Left colon (tissue), 2 donors: ENCODE measurements around the gene PSORS1C1. TPM values are rescaled to one million over a fixed set of nuclear protein-coding genes. Genes with fewer than 3 reads are reported as not detected.
A peak's percentile ranks its signal among the peaks of the same experiment; 100 is the strongest.

ENCODE experiments used
- ATAC-seq: fragments of 200-7000 bp; cut with Tn5 transposase; one replicate; pipeline ENCODE4 v1.9.1; 2020; ENCODE audit warnings: mild to moderate bottlenecking, moderate library complexity
- DNase-seq, 2 donors: peaks; one replicate each; pipeline ENCODE4 v3.0.0-alpha.2; 2020
- intact Hi-C, 2 donors: fragments of 100-400 bp; cut with DNase I in 1 of 2; cut with micrococcal nuclease in 1 of 2; formaldehyde crosslinking; loops; one replicate each; pipeline versions ENCODE4 v1.11.2 to v1.14.0; 2022; cut with DNase I, micrococcal nuclease
- total RNA-seq, 2 donors: library from RNA; stranded (reverse); fragmentation: NEBNext Ultra II Directional; extraction: Animal tissue kit (Norgen Biotek cat#: 25700); gene quantifications; one replicate each; pipeline ENCODE4 v1.2.1, GENCODE V29; 2021
- donor health status: DM: no; HTN: no; CAD: no.
- donor health status: DM: yes; HTN: yes; CAD: no.

The PSORS1C1 gene
- total RNA-seq, 2 donors from 2014 or later = 4.9 to 6.7 TPM

DNA sequence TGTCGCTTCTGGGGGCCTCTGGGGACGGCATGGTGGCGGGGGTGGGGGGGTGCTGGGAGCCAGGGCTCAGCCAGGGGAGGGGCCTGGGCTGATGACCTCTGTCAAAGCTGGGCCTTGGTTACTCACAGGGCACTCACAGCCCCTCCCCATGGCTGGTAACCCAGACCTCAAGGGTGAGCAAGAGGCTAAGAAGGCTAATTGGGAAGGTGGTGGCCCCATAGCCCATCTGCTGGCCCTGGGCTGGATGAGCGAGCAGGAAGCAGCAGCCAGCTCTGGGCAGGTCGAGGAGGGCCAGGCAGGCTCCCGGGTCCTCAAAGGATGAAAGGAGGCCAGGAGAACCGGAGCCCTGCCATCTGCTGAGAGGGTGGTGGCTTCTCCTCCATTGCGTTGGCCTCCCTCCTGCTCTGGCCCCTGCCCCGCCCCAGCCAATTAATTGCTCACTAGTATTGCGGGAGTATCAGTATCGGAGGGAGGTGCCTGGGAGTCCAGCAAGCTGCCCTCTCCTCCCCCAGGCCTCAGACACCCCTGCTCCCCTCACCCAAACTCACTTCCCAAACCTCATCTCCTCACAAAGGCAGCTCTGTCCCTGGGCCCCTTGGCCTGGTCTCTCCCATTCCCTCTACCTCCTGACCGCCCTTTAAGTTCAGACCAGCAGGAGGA, 6.7 kb downstream of the PSORS1C1 start:
- no peak for ATAC-seq
- no peak for DNase-seq
- intact Hi-C loops = no loop called here

DNA sequence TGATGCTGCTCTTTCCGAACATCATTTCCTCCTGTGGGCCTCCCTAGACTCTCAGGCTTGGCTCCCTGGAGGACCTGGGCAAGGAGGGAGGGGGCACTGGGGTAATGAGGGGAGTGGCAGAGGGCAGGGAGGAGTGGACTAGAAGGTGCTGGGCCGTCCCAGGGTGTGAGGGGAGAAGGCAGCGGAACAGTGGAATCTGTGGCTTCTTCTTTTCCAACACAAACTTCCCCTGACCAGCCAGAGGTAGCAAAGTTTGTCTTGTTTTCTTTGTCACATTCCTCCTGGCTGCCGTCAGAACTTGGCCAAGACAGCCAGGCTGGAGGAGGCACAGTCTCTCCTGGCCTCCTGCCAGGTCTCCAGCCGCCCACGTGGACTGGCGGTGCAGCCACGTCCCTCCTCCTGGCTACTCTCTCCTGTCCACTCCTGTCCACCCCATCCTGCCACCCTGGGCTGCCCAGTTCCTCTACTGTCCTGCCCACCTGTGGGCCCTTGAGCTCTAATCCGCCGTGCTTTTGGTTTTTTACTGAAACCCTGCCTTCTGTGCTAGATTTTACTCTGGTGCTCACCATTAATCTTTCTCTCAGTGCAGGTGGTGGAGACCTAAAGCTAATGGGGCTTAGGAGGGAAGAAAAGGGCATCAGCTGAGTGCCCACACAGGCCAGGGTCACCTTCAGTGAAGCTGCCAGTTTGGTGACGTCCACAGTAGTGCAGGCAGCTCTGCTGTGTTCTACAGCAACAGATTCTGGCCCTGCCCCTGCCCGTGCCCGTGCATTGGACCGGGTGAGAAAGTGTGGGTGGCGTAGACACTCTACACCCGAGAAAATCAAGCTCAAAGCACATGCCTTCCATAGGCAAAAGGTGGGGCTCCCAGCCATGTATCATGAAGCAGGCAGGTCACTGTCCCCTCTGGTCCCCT, 8.4 kb downstream of the PSORS1C1 start:
- DNase-seq (peak; percentile 69), ATAC-seq (peak; percentile 61)
- intact Hi-C loops = no loop called here

DNA sequence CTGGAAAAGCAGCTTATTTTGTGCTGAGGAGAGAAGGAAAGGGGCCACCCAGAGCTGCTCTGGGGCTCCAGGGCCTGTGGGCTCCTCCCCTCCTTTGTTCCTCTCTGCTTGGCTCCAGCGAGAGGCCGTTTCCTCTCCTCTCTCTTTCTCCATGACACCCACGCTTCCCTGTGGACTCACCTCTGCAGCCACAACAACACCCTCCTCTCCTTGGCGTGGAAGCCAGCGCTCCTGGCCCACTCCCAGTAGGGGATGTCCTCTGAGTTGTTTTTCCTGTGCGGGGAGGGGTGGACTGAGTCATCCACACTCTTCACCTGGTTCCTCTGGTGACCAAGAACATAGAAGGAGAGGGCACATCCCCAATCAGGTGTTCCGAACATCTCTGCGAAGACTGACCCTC, 10.6 kb downstream of the PSORS1C1 start:
- no peak for ATAC-seq
- DNase-seq = no peak
- intact Hi-C loops = no loop called here

DNA sequence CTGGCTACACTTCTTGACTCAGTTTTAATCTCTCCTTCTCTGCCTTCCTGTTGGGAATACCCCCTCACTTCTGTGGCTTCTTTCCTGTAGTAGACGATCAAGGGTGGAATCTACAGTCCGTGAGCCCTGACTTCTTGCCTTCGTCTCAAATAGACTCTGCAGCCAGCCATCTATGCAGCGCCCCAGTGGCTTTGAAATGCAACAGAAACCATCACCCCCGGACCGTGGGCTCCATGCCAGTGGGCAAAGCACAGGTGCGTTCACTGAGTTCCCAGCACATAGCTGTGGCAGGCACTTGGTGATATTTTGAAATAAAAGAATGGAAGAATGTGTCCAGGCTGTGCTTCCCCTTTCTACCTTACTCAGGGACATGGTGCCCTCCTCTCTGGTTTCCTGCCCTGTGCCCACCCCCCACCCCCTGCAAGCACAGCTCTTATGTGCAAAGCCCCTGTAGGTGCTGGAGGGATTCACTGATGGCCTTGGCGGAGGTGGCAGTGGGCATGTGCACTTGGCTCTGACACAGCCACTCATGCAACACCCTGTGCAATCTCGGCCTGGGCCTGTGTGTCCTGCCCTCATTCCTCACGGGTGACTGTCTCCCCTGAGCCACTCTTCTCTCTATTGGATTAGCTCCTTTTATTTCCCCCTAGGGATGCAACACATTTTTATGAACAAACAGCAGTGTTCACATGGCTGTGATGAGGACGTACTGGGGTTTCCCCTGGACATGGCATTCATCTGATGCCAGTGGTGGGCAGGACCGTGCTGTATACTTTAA, 11.2 kb downstream of the PSORS1C1 start:
- ATAC-seq (no peak), DNase-seq (no peak)
- intact Hi-C loops = no loop called here

DNA sequence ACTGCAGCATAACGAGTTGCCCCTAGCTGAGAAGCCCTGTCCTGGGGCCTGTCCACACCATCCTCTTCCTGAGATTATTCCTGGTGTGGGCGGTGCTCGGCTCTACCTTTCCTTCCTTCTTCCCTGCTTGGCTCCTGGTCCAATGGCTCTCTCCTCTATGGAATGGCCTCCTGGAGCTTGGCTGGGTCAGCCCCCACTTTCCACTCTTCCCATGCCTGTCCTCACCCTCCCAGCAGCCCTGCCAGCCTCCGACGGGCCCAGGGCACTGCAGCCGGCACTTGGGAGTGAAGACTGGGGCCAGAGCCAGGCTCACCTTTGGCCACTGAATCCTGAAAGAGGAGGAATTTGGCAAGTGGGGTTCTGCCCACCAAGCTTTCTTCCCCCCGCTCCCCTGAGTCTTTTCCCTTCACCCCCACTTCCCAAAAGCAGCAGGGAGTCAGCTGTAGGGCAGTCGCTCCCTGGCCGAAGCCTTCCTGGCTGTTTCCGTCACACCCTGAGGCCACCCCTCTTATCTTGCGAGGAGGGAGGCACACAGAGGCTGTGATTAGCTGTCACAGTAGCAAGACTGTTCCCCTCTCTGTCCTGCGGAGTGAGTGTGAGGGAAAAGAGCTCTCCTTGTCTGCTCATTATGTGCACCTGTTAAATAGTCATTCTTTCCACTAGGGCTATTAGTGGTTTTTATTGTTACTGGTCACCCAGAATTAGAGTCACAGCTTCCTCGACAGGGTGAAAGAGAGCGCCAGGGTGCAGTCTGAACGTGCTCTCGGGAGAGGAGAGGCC, 12.0 kb downstream of the PSORS1C1 start:
- ATAC-seq (peak; percentile 47), DNase-seq (no peak)
- intact Hi-C loops = no loop called here

DNA sequence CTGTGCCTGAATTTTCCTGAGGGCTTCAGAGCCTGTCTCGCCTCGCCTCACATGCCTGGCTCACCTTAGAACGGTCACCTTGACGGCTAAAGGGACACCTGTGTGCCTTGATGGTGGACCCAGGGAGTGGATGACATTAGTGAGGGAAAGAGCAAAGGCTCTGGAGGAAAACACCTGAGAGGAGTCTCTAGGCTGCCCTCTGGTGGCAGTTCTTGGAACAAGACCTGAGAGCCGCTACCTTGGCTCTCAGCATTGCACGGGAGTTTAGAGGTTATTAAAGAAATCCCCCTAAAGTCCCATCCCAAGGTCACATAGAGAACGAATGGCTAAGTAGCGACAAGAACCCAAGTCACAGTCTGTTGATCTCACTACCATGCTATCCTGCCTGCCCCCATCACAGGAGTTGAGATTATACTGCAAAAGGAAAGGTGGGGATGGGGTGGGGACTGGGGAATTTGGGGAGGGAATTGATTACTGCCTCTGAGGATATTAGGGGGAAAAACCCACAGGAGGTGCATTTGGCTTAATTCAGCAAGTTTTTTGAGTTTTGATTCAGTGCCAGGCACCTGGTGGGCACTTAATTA, 13.6 kb downstream of the PSORS1C1 start:
- ATAC-seq (peak; percentile 67), DNase-seq (peak; percentile 60 to 86)
- intact Hi-C loops = no loop called here

DNA sequence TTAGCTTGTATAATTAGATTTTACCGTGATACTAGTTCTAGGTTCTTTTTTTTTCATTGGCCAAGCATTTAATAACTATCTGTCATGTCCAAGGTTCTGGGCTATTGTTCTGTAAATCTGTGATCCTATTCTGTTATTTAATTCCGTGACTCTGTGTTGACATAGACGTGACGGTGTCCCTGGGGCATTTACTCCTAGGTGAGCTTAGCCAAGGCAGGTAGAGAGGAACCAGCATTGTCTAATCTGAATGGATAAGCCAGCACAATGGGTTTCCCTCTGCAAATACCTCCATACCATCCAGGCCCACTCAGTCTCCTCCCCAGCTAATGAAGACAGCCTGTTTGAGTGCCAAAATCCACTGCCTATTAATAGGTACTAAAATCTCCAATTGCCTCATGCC, 14.5 kb downstream of the PSORS1C1 start:
- DNase-seq = no peak
- ATAC-seq = no peak
- intact Hi-C loops = no loop called here

DNA sequence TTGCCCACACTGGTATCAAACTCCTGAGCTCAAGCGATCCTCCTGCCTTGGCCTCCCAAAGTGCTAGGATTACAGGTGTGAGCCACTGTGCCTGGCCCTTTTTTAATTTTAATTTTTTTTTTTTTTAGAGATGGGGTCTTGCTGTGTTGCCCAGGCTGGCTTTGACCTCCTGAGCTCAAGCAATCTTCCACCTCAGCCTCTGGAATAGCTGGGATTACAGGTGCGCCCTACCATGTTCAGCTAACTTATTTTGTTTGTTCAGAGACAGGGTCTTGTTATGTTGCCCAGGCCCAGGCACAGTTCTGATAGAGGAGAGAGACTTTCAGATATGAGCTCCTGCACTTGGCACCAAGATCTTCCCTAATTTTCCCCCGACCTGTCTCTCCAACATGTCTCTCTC, 16.2 kb downstream of the PSORS1C1 start:
- intact Hi-C loops = no loop called here
- ATAC-seq (no peak), DNase-seq (no peak)

DNA sequence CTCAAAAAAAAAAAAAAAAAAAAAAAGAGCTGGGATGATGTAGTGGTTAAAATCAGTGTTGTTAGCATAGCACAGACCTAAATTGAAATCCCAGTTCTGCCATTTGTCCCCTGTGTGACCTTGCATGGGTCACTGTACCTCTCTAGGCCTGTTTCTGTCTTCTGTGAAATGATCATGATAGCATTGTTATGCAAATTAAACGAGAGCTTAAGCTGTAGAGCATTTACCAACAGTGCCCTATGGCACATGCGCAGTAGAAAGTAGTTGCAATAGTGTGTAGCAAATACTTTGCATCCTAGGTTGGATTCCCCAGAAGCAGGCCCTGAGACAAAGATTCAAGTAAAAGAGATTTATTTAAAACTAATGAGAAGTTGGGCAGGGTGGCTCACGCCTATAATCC, 17.0 kb downstream of the PSORS1C1 start:
- ATAC-seq (no peak), DNase-seq (no peak)
- intact Hi-C loops = no loop called here

DNA sequence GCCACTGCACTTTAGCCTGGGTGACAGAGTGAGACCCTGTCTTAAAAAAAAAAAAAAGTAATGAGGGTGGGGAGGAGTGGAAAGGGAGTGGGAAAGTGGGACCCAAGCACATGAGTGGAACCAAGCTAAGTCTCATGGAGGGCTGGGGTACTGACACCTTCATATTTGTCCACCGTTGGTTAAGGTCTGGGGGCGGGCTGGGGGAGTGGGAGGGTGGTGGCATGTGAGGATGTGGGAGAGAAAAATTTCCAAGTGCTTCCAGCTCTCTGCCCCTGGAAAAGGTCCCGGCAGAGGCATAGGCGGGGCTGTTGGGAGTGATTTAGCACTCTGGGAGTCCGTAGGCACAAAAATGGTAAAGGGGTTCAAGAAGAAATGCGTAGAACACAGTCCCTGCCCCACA, 18.2 kb downstream of the PSORS1C1 start:
- intact Hi-C loops = no loop called here
- no peak for DNase-seq
- no peak for ATAC-seq

DNA sequence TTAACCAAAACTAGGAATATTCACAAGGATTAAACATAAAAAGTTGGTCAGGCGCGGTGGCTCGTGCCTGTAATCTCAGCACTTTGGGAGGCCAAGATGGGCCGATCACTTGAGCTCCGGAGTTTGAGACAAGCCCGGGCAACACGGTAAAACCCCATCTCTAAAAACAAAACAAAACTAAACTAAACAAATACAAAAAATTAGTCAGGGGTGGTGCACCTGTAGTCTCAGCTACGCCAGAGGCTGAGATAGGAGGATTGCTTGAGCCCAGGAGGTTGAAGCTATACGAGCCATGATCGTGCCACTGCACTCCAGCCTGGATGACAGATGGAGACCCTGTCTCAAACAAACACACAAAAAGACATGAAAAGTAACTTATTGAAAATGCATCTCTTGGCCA, 21.1 kb downstream of the PSORS1C1 start:
- DNase-seq (no peak), ATAC-seq (no peak)
- intact Hi-C loops = loop anchor here (2.0 to 5.0 kb wide), 3 partner anchors 57 to 232 kb away; no protein-coding TSS in a partner anchor

DNA sequence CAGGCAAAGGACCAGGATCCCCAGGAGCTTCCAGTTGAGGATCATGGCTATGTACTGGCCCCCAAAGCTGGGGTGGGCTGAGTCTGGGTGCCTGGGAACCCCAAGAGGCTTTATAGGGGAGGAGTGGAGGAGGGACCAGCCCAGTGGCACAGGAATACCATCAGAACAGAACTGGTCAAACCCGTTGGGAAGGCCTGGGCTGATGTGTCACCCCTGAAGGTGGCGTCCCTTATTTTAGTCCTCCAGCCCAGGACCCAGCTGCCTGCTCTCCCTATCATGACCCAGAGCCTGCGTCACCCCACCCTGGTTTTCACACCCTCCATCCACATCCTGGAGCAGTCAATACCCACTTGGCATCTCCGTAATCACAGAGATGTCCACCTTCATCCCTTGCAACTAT, 24.4 kb downstream of the PSORS1C1 start, which contains the start of gene PSORS1C2:
PSORS1C2 (minus strand) TSS at position 85 of the 400 bp plus-strand sequence; CDS start at position 45, 40 bp downstream.
- ATAC-seq = no peak
- intact Hi-C loops = loop anchor here (5.0 kb wide), 2 partner anchors 53 to 228 kb away; no protein-coding TSS in a partner anchor
- no peak for DNase-seq

DNA sequence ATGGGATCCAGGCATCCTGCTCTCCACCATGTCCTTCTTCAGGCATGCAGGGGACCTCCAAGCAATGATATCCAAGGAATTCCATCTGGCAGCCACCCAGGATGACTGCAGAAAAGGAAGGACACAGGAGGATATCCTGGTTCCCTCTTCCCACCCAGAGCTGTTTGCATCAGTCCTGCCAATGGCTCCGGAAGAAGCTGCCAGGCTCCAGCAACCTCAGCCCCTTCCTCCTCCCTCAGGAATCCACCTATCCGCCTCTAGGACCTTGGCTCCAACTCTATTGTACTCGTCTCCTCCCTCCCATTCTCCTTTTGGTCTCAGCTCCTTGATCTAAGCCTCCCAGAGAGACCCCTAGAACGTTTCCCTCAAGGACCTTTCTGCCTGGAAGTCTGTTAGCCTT, 25.0 kb downstream of the PSORS1C1 start:
- intact Hi-C loops = loop anchor here (5.0 kb wide), 2 partner anchors 53 to 228 kb away; no protein-coding TSS in a partner anchor
- DNase-seq (no peak), ATAC-seq (no peak)

DNA sequence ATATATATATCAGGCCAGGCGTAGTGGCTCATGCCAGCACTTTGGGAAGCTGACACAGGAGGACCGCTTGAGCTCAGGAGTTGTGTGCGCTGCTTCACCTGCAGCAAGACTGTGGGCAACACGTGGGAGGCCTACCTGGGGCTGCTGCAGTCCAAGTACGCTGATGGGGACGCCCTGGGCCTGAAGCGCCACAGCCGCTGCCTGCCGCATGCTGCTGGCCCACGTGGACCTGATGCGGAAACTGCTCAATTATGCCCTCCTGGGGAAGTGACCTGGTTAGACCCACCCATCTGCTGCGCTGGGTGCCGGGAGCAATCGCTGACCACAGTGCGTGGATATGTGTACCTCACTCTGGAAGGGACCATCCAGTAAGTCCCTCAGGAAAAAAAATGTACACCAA, 26.0 kb downstream of the PSORS1C1 start:
- intact Hi-C loops = no loop called here
- ATAC-seq = no peak
- no peak for DNase-seq

DNA sequence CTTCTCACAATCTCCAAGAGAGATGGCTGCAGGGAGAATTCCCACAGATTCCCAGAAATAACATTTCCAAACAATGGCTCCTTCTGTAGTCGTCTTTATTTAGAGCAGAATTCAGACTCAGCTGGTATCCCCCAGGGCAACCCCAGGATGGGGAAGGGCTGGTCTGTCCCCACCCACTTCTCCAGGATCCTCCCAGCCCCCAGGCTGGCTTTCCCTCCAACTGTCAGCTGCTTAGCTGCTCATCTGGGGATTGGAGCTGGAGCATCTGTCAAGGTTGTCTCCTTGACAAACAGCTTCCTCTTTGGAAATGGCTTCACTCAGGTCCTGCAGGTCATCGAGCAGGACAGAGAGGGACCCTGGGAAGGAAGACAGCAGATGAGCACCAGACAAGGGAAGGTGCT, 27.8 kb downstream of the PSORS1C1 start:
- DNase-seq = no peak
- intact Hi-C loops = no loop called here
- ATAC-seq = no peak

DNA sequence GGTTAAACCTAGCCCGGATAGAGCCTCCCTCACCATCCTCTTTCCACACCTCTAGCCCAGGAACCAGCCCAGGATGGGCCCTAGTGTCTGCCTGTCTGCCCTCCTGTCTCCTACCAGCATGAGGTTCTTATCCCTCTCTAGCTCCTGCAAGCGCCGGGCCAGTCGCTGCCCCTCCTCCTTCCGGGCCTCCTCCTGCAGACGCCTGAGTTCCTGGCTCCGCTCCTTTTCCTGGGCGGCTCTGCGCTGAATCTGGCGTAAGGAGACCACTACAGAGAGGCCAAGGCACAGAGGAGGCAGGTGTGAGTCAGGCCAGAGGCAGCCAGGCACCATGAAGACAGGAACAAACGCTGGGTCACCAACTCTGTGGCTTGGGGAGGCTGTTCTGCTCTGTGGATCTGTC, 28.5 kb downstream of the PSORS1C1 start:
- DNase-seq (peak in 1 of 2 donors; percentile 48), ATAC-seq (no peak)
- intact Hi-C loops = no loop called here

DNA sequence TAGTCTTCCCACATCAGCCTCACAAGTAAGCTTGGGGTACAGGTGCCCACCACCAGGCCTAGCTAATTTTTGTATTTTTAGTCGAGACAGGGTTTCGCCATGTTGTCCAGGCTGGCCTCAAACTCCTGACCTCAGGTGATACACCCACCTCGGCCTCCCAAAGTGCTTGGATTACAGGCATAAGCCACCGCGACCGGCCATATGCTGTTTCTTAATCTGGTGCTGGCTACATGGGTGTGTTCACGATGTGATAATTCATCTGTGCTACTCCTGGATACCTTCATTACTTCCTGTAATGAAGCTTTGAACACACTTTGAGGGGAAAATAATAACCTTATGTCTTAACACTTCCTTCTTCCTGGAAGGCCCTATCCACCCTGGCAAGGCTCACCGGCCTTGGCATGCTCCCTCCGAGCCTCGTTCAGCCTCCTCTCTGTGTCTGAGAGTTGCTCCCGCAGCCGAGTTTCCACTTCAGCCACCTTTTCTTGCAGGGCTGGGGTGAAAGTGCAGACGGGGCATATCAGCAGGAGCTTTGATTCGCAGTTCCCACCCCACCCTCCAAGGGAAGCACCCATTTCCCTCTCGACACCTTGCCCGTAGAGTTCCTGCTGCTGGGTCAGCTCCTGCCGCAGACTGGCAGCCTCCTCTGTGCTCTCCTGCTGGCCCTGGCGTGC, 29.8 kb downstream of the PSORS1C1 start:
- intact Hi-C loops = no loop called here
- DNase-seq (peak; percentile 70 to 77), ATAC-seq (peak; percentile 85)

DNA sequence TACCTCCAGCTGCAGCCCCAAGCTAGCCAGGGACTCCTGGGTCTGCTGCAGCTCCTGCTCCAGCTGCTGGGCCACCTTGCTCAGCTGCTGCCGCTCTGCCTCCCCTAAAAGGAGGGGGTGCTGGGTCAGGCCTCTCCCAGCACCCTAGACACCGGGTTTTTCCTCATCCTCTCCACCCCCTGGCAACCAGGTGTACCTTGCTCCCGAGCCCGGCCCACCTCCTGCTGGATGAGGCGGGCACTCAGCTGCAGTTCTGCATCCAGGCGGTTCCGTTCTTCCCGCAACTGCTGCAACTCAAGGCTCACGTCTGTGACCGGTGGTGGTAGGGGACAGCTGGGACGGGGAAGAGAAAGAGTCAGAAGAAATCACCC, 30.4 kb downstream of the PSORS1C1 start:
- ATAC-seq (peak; percentile 82), DNase-seq (peak; percentile 73 to 82)
- intact Hi-C loops = no loop called here
